Esophagus muscularis mucosa (tissue), 4 donors: Measurements from ENCODE around the gene B4GALNT1. TPM values are rescaled to one million over a fixed set of nuclear protein-coding genes. Genes with fewer than 3 reads are reported as not detected.
"Not testable (repeated sequence)": the region's sequence is repeated elsewhere in the genome, so short reads cannot be mapped to it uniquely, and the experiment has no call there.

ENCODE experiments used
- DNase-seq: peaks from one replicate; pipeline ENCODE4 v3.0.0-alpha.2; 2017; ENCODE audit errors: extremely low spot score
- H3K27ac ChIP-seq, 4 donors: fragments of 200-600 bp; sonication (generic); replicated peaks in 1 of 4; 1 replicate in 3 of 4; 2 replicates in 1 of 4; pipeline ENCODE4 v1.5.1; 2016 to 2019; ENCODE audit warnings: mild to moderate bottlenecking in 1 of 4
- H3K27me3 ChIP-seq, 4 donors: fragments of 200-600 bp; sonication (generic); one replicate each; pipeline versions ENCODE4 v1.5.1 to v1.6.0; 2016 to 2019
- H3K36me3 ChIP-seq, 4 donors: fragments of 200-600 bp; sonication (generic); one replicate each; pipeline ENCODE4 v1.5.1; 2016 to 2019
- H3K4me1 ChIP-seq, 4 donors: fragments of 200-600 bp; sonication (generic); one replicate each; pipeline ENCODE4 v1.5.1; 2016 to 2019
- H3K4me3 ChIP-seq, 4 donors: fragments of 200-600 bp; sonication (generic); 1 replicate in 2 of 4; 2 replicates in 2 of 4; pipeline ENCODE4 v1.5.1; 2016 to 2019; ENCODE audit warnings: mild to moderate bottlenecking in 4 of 4, moderate library complexity in 1 of 4
- H3K9me3 ChIP-seq, 4 donors: fragments of 200-600 bp; sonication (generic); 1 replicate in 3 of 4; 2 replicates in 1 of 4; pipeline ENCODE4 v1.5.1; 2016 to 2019
- CTCF ChIP-seq, 3 experiments: fragments of 200-600 bp in 2 of 3; fragments of 450-650 bp in 1 of 3; sonication (generic) in 2 of 3; IDR thresholded peaks; one replicate each; pipeline ENCODE4 v1.5.1; 2017 to 2019; ENCODE audit warnings: antibody characterized with exemption in 3 of 3, mild to moderate bottlenecking in 2 of 3, moderate library complexity in 1 of 3
- EP300 ChIP-seq: sonication (generic); formaldehyde crosslinking; IDR thresholded peaks from one replicate; pipeline ENCODE4 v1.6.1; 2017; ENCODE audit warnings: antibody characterized with exemption
- POLR2A ChIP-seq: fragments of 450-650 bp; IDR thresholded peaks from one replicate; pipeline ENCODE4 v1.6.1; 2017; ENCODE audit warnings: antibody characterized with exemption, moderate library complexity, mild to moderate bottlenecking, low read depth
- POLR2AphosphoS5 ChIP-seq, 2 donors: sonication (generic); formaldehyde crosslinking; IDR thresholded peaks; one replicate each; pipeline ENCODE4 v1.6.1; 2017; ENCODE audit warnings: antibody characterized with exemption in 2 of 2
- WGBS: methylation state at CpG from one replicate; pipeline ENCODE4 v1.1.5; 2018; 5-methylcytosine and 5-hydroxymethylcytosine counted together
- intact Hi-C: fragments of 100-400 bp; cut with DNase I; formaldehyde crosslinking; loops from one replicate; pipeline ENCODE4 v1.15.1; 2023
- total RNA-seq, 4 donors: library from RNA; depleted of rRNA; stranded (reverse); fragments of >200 nt; gene quantifications; one replicate each; pipeline versions ENCODE4 v1.1.0 to v1.2.1, GENCODE V29; 2016

B4GALNT1 gene
- total RNA-seq, 4 donors from 2014 or later: 2.8 to 10.9 (median 7.3) TPM

DNA sequence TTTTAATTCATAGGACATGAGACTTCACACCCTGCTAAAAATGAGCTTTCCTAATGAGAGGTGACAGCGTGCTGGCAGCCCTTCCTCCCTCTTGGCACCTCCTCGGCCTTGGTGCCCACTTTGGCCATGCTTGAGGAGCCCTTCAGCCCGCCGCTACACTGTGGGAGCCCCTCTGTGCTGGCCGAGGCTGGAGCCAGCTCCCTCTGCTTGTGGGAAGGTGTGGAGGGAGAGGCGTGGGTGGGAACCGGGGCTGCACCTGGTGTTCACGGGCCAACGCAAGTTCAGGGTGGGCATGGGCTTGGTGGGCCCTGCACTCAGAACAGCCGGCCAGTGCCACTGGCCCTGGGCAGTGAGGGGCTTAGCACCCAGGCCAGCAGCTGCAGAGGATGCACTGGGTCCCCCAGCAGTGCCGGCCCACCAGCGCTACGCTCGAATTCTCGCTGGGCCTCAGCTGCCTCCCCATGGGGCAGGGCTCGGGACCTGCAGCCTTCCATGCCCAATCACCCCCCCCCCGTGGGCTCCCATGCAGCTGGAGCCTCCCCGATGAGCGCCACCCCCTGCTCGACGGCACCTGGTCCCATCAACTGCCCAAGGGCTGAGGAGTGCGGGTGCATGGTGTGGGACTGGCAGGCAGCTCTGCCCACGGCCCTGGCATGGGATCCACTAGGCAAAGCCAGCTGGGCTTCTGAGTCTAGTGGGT is 22.7 kb upstream of the B4GALNT1 start:
- Histone ChIP-seq H3K36me3 (no peaks in the 10 kb centered on the region), H3K4me1 (peaks cover 0 to 10% (median 4%) of the 10 kb centered on the region in 4 donors), H3K27me3 (peaks cover 0 to 4% (median 0%) of the 10 kb centered on the region in 4 donors), H3K9me3 (no peaks in the 10 kb centered on the region), H3K4me3 (no peak overlapping the region), H3K27ac (no peak overlapping the region)
- no peak for TF ChIP-seq POLR2AphosphoS5 (IDR thresholded peaks at IDR 0.05)
- no peak for TF ChIP-seq CTCF (IDR thresholded peaks at IDR 0.05)
- TF ChIP-seq POLR2A: no peak
- TF ChIP-seq EP300: no peak
- no peak for DNase-seq
- WGBS: 77% methylated on average over 11 of the region's 23 CpGs
- intact Hi-C loops: no loop called here

- intact Hi-C loops: no loop called here
- TF ChIP-seq EP300 (no peak), CTCF (IDR thresholded peaks at IDR 0.05) (no peak), POLR2A (no peak), POLR2AphosphoS5 (IDR thresholded peaks at IDR 0.05) (no peak)
- DNase-seq: no peak
- no peaks in the 10 kb centered on the region for H3K9me3 ChIP-seq
- H3K4me1 ChIP-seq: peaks cover 0 to 10% (median 4%) of the 10 kb centered on the region in 4 donors
- peaks cover 0 to 4% (median 0%) of the 10 kb centered on the region in 4 donors for H3K27me3 ChIP-seq
- H3K4me3 ChIP-seq: no peak overlapping the region
- WGBS: 65% methylated on average over 3 of the region's 3 CpGs
- H3K36me3 ChIP-seq: no peaks in the 10 kb centered on the region
- H3K27ac ChIP-seq: no peak overlapping the region
These were observed 21.0 kb upstream of the B4GALNT1 start for GRCh38 chr12:57654042-57654441.

DNA sequence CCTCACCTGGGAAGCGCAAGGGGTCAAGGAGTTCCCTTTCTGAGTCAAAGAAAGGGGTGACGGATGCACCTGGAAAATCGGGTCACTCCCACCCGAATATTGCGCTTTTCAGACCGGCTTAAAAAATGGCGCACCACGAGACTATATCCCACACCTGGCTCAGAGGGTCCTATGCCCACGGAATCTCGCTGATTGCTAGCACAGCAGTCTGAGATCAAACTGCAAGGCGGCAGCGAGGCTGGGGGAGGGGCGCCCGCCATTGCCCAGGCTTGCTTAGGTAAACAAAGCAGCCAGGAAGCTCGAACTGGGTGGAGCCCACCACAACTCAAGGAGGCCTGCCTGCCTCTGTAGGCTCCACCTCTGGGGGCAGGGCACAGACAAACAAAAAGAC is 13.7 kb upstream of the B4GALNT1 start:
- DNase-seq, H3K4me1 ChIP-seq, H3K4me3 ChIP-seq, H3K27ac ChIP-seq, H3K36me3 ChIP-seq, H3K9me3 ChIP-seq, intact Hi-C loops: not testable (repeated sequence)
- H3K27me3 ChIP-seq: peaks cover 0 to 24% (median 0%) of the 10 kb centered on the region in 4 donors
- 96% methylated on average over 5 of the region's 15 CpGs for WGBS

- H3K27me3 ChIP-seq: peaks cover 0 to 30% (median 0%) of the 10 kb centered on the region in 4 donors
- H3K27ac ChIP-seq, H3K36me3 ChIP-seq, intact Hi-C loops, H3K4me1 ChIP-seq, H3K4me3 ChIP-seq, H3K9me3 ChIP-seq, DNase-seq: not testable (repeated sequence)
- 65% methylated on average over 10 of the region's 13 CpGs for WGBS
These were observed 13.1 kb upstream of the B4GALNT1 start for GRCh38 chr12:57645990-57646658.

DNA sequence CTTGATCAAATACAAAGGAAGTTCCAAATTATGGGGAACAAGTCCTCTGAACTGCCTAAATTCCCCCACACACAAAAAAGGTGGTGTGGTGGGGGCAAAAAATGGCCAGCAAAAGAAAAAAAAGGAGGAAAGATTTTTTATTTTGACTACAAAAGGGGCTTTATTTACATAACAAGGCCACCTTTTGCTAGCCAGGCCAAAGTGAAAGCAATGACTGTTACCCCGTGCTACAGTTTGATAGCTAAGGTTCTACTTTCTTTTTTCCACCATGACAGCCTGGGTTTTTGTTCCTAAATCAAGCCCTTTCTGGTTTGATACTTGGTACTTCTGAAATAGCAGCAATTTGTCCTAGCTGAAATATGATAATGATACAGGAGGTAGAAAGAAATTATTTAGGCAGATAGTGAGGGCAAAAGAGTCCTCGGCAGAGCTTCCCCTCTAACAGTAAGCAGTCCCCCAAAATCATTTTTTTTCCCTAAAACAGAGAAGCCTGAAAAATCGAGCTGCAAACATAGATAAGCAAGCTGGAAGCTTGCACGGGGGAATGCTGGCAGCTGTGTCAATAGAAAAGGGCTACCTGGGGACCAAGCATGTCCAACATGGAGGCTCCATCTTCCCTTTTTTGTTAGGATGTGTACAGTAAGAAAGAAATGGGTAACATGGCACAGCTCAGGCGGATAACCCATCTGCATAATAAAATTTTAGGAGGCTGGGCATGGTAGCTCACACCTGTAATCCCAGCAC is 8.9 kb upstream of the B4GALNT1 start:
- WGBS: 56% methylated on average over 5 of the region's 5 CpGs
- no peak for DNase-seq
- Histone ChIP-seq H3K27me3 (peaks cover 0 to 57% (median 0%) of the 10 kb centered on the region in 4 donors), H3K27ac (no peak overlapping the region), H3K4me1 (no peaks in the 10 kb centered on the region), H3K4me3 (no peak overlapping the region), H3K9me3 (no peaks in the 10 kb centered on the region), H3K36me3 (no peaks in the 10 kb centered on the region)
- no peak for TF ChIP-seq POLR2AphosphoS5 (IDR thresholded peaks at IDR 0.05)
- TF ChIP-seq EP300: no peak
- no peak for TF ChIP-seq POLR2A
- no peak for TF ChIP-seq CTCF (IDR thresholded peaks at IDR 0.05)
- intact Hi-C loops: no loop called here
